Coronary artery (tissue), 2 donors: ENCODE data around the gene VSNL1.

Source experiments
- DNase-seq: peaks from one replicate; pipeline ENCODE4 v3.0.0-alpha.2; 2017; ENCODE audit warnings: low spot score
- H3K27ac ChIP-seq, 2 donors: fragments of 200-600 bp; sonication (generic); one replicate each; pipeline ENCODE4 v1.5.1; 2016 to 2019
- H3K4me3 ChIP-seq: fragments of 200-600 bp; sonication (generic); 2 replicates; pipeline ENCODE4 v1.5.1; 2016; ENCODE audit warnings: mild to moderate bottlenecking, moderate library complexity
- CTCF ChIP-seq: fragments of 200-600 bp; sonication (generic); IDR thresholded peaks from one replicate; pipeline ENCODE4 v1.5.1; 2019; ENCODE audit warnings: antibody characterized with exemption

VSNL1 gene

GRCh38 chr2:17662723-17663122, 122.2 kb downstream of the VSNL1 start:
- H3K27ac ChIP-seq, result no peak overlapping the region
- no peak for DNase-seq
- H3K4me3 ChIP-seq, result no peak overlapping the region
- no peak for TF ChIP-seq CTCF

DNA sequence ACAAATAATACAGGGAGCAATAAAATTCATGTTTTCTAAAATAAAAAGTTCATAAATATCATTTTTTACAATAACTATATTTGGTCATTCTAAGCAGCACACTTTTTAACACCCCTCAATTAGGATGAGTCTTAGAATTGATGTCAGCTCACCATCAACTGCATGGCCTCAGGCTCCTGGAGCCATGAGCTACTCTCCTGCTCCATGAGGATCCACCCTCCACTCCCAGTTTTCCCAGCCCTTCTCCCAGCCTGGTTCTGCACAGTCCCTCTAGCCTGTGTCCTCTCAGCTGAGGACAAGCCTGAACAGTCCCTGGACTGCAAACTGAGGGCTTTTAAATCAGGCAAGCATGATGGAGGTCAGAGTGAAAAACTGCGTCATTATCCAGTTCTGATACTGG, 124.0 kb downstream of the VSNL1 start:
- TF ChIP-seq CTCF, result no peak
- DNase-seq, result no peak
- H3K27ac ChIP-seq, result no peak overlapping the region
- no peak overlapping the region for H3K4me3 ChIP-seq

DNA sequence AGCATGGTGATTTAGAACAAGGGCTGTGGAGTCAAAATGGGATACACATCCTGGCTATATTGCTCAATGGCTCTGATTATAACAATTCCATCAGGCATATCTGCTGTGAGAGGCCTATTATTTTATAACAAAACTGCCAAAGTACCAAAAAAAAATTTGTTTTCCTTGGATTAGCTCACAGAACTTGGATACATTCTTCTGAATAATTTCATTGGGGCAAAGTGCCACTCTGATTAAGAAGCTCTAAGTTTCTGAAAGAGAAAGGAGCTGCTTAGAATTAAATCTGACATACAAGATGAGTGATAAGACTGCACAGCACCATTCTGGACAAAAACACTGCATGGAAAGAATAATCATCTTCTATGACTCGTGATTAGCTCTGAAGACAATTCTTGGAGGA, 127.4 kb downstream of the VSNL1 start:
- H3K27ac ChIP-seq, result no peak overlapping the region
- no peak overlapping the region for H3K4me3 ChIP-seq
- TF ChIP-seq CTCF, result no peak
- DNase-seq, result no peak

DNA sequence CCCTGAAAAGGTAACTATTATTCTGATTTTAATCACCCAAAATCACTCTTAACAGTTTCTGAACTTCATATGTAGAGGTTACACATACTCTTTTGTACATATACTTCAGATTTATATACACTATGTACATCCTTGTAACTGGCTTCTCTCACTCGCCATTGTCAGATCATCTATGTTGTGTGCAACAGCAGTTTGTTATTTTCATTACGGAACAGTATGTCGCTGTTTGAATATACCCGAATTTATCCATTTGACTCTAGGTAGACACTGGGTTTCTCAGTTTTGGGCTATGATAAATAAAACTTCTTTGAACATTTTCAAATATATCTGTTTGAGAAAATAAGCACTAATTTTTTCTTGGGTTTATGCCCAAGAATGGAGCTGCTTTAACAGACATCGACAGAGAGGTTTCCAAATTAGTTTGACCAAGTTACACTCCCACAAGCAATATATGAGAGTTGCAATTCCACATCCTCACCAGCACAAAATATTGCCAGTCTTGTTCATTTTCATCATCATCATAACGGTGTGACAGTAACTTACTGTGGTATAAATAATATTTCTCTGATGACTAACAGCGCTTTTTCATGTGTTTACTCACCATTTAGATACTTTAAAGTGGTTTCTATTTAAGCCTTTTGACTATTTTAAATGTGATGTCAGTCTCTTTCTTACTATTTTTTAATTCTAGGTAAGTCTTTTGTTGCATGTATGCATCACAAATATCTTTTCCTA, 132.3 kb downstream of the VSNL1 start:
- no peak overlapping the region for H3K27ac ChIP-seq
- no peak for TF ChIP-seq CTCF
- DNase-seq, result no peak
- H3K4me3 ChIP-seq, result no peak overlapping the region

DNA sequence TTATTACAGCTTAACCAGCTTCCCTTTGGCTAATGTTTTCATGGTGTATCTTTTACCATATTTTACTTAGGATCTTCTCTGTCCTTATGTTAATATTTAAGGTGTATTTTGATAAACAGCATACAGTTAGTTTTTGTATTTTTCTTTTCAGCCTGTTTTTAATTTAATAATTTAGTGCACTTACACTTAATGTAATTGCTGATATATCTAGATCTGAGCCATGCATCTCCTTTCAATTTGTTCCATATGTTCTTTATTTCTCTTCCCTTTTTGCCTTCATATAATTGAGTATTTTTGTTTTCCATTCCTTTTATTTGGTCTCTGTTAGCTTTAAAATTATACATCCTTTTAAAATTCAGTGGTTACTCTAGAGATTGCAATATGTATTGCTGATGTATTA, 134.3 kb downstream of the VSNL1 start:
- no peak overlapping the region for H3K27ac ChIP-seq
- DNase-seq, result no peak
- TF ChIP-seq CTCF, result no peak

GRCh38 chr2:17680119-17680518, 139.6 kb downstream of the VSNL1 start:
- Histone ChIP-seq H3K27ac (no peak overlapping the region), H3K4me3 (no peak overlapping the region)
- no peak for TF ChIP-seq CTCF
- no peak for DNase-seq

More for the DNA sequence above, 134.3 kb downstream of the VSNL1 start:
- H3K4me3 ChIP-seq, result no peak overlapping the region

DNA sequence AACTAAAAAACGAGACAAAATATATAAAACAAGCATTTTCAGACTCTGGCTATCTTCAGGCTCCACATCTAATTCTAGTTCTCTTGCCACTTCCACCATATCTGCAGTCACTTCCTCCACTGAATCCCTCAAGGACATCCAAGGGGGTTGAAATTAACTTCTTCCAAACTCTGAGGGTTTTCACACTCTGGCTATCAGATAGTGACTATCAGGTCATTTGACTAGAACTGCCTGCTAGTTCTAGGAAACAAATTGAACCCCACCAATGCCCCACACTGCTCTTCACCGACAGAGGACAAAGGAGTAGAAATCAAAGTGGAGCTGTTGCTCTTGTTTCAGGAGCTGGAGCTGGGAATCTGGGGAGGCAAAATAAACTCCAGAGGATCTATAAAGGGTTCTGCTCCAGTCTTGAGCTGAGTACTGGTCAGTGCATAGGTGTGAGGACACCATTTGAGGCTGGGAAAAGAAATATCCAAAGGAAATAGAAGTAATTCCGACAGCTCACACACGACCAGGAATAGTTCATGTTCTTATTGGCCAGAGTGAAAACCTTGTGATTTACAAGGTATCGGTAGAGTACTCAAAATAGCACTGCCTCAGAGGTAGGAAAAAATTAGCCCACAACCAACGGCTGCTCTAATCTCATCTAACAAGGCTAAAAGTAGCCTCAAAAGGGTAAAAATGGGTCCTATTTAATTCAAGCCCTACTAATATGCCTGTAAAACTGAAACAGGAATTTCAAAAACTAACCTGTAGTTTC, 141.8 kb downstream of the VSNL1 start:
- no peak overlapping the region for H3K4me3 ChIP-seq
- no peak for DNase-seq
- no peak for TF ChIP-seq CTCF
- no peak overlapping the region for H3K27ac ChIP-seq
